OCI-LY7 (cell line): ENCODE measurements around the gene C2orf72.

Experiments used
- CTCF ChIP-seq: fragments of 200-600 bp; sonication (generic); conservative IDR thresholded peaks from 2 replicates; pipeline ENCODE4 v1.5.1; 2014; ENCODE audit warnings: mild to moderate bottlenecking, antibody characterized with exemption, low read length, moderate library complexity, mixed read lengths
- EZH2phosphoT487 ChIP-seq: fragments of 200-600 bp; sonication (generic); IDR thresholded peaks from 2 replicates; pipeline ENCODE4 v1.6.1; 2018; ENCODE audit warnings: low read depth, borderline replicate concordance, mild to moderate bottlenecking, mixed run types, antibody characterized with exemption, low read length, moderate library complexity, mixed read lengths

GRCh38 chr2:231059756-231060155, 22.4 kb downstream of the C2orf72 start:
- no peak for TF ChIP-seq CTCF
- no peak for TF ChIP-seq EZH2phosphoT487
